SK-N-MC (cell line): Measurements from ENCODE around the gene PVALEF.

ENCODE experiments used
- DNase-seq: peaks from one replicate; pipeline ENCODE4 v3.0.0-alpha.2; 2011; ENCODE audit warnings: low read depth, low spot score
- H3K27ac ChIP-seq: fragments of 200-600 bp; sonication (generic); 2 replicates; pipeline ENCODE4 v1.5.1; 2016; ENCODE audit warnings: mixed run types
- H3K36me3 ChIP-seq: fragments of 200-600 bp; sonication (generic); 2 replicates; pipeline ENCODE4 v1.6.1; 2017; ENCODE audit warnings: antibody characterized with exemption, low read length, mixed read lengths; ENCODE audit not compliant: insufficient read depth
- H3K4me3 ChIP-seq: fragments of 200-600 bp; sonication (generic); 2 replicates; pipeline ENCODE4 v1.5.1; 2016
- H3K9ac ChIP-seq: fragments of 200-600 bp; sonication (generic); 2 replicates; pipeline ENCODE4 v1.8.0; 2017; ENCODE audit warnings: mixed run types, mixed read lengths; ENCODE audit not compliant: insufficient read length
- H3K9me3 ChIP-seq: fragments of 200-600 bp; sonication (generic); 2 replicates; pipeline ENCODE4 v1.6.1; 2017; ENCODE audit warnings: low read depth, mild to moderate bottlenecking, antibody characterized with exemption, low read length, moderate library complexity, mixed read lengths
- EZH2 ChIP-seq: fragments of 200-600 bp; sonication (generic); IDR thresholded peaks from one replicate; pipeline ENCODE4 v1.6.1; 2017; ENCODE audit warnings: antibody characterized with exemption
- FOXP2 ChIP-seq: optimal IDR thresholded peaks from 2 replicates; pipeline ENCODE3; 2011; ENCODE audit warnings: mild to moderate bottlenecking, moderate library complexity; ENCODE audit not compliant: insufficient read depth; ENCODE audit errors: extremely low read length, control extremely low read depth
- POLR2AphosphoS5 ChIP-seq: IDR thresholded peaks from 2 replicates; pipeline ENCODE4 v1.6.1; 2012; ENCODE audit warnings: mild to moderate bottlenecking, low read depth, low read length, borderline replicate concordance

Gene PVALEF

GRCh38 chr17:81158688-81159590, 6.4 kb upstream of the PVALEF start:
- Histone ChIP-seq H3K27ac (no peak overlapping the region), H3K9ac (no peak overlapping the region), H3K36me3 (no peaks in the 10 kb centered on the region), H3K4me3 (no peak overlapping the region), H3K9me3 (no peaks in the 10 kb centered on the region)
- TF ChIP-seq POLR2AphosphoS5 (no peak), EZH2 (no peak), FOXP2 (no peak)
- no peak for DNase-seq

DNA sequence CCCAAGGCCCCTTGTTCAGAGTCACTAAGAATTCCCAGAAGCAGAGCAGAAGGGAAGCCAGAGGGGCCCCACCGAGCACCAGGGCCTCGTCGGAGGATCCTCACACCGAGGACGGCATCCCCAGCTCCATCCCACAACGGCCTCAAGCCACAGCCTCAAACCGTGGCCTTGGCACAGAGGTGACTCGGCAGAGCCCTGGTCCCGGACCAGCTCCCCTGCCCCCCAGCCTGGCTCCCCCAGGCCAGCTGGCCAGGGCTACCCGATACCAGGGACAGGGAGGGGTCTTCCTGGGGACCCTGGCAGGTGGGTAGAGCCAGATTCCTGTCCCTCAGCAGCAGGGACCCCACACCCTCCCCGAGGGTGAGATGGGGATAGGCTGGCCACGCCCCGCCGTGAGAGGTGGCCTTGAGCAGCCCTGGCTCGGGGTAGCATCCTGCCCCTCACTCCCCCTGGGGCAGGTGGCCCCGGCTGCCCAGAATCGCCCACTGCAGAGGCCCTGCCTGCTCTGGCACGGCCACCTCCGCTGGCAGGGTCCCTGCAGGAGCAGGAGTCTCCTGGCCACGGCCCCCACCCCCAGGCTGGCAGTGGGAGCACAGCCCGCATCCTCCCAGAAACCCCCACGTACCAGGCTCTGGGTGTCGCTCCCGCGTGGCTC, 5.6 kb upstream of the PVALEF start:
- H3K9ac ChIP-seq, result no peak overlapping the region

DNA sequence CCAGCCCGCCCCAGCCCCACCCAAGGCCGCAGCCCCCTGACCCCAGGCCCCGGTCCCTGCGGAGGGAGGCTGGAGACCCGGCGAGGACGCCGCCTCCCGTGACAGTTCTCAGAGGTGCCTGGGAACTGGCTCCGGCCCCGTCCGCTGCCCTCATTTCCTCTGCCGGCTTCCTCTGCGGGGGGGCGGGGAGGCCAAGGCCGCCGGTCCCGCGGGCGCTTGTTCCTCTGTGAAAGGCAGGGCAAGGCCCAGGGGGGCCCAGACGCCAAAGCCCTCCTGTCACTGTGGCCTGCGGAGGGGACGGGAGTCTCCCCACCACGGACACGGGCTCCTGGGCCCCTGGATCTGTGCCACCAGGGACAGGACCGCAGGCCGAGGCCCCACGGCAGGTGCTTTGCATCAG, 5.0 kb upstream of the PVALEF start:
- Histone ChIP-seq H3K27ac (no peak overlapping the region), H3K4me3 (no peak overlapping the region), H3K9ac (no peak overlapping the region), H3K36me3 (no peaks in the 10 kb centered on the region), H3K9me3 (no peaks in the 10 kb centered on the region)
- DNase-seq, result no peak
- no peak for TF ChIP-seq POLR2AphosphoS5
- no peak for TF ChIP-seq EZH2
- no peak for TF ChIP-seq FOXP2

More for the DNA sequence above, 5.6 kb upstream of the PVALEF start:
- H3K36me3 ChIP-seq, result no peaks in the 10 kb centered on the region
- no peak for DNase-seq
- TF ChIP-seq FOXP2, result no peak
- no peak for TF ChIP-seq EZH2
- TF ChIP-seq POLR2AphosphoS5, result no peak
- no peaks in the 10 kb centered on the region for H3K9me3 ChIP-seq
- H3K27ac ChIP-seq, result no peak overlapping the region
- H3K4me3 ChIP-seq, result no peak overlapping the region

DNA sequence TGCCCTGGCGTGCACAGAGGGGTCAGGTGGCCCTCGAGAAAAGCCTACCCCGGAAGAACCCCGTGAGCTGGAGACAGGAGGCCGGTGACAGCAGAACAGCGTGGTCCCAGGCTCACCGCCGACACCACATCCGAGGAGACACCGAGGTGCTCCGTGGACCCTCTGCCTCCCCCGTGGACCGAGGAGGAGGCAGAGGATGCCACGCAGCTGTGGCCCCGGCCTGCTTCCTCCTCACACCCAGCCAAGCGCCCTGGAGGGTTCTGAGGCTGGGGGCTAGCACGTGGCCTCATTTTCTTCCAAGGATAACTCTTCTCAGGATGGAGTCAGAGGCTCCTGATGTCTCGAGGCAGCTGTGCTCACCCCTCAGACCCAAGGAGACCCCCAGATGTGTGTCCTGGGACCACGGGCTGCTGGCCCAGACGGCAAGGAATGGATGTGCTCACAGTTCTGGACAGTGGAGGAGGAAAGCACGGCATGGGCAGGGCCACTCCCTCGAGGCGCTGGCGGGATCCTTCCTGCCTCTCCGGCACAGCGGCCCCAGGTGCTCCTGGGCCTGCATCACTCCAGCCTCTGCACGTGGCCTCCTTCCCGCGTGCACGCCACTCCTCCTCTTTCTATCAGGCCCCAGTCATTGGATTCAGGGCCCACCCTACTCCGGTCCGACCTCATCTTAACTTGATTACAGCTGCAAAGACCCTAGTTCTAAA, 4.4 kb upstream of the PVALEF start:
- no peaks in the 10 kb centered on the region for H3K36me3 ChIP-seq
- no peak overlapping the region for H3K9ac ChIP-seq
- no peak overlapping the region for H3K4me3 ChIP-seq
- DNase-seq, result no peak
- H3K27ac ChIP-seq, result no peak overlapping the region
- H3K9me3 ChIP-seq, result no peaks in the 10 kb centered on the region
- TF ChIP-seq EZH2 (no peak), FOXP2 (no peak), POLR2AphosphoS5 (no peak)

- Histone ChIP-seq H3K9ac (no peak overlapping the region), H3K4me3 (no peak overlapping the region), H3K27ac (no peak overlapping the region), H3K9me3 (no peaks in the 10 kb centered on the region), H3K36me3 (no peaks in the 10 kb centered on the region)
- TF ChIP-seq FOXP2 (no peak), POLR2AphosphoS5 (no peak), EZH2 (no peak)
- DNase-seq, result no peak
Measured at GRCh38 chr17:81161536-81161935, 3.8 kb upstream of the PVALEF start.

- no peak for DNase-seq
- Histone ChIP-seq H3K9me3 (no peaks in the 10 kb centered on the region), H3K36me3 (no peaks in the 10 kb centered on the region), H3K27ac (no peak overlapping the region), H3K4me3 (no peak overlapping the region), H3K9ac (no peak overlapping the region)
- no peak for TF ChIP-seq FOXP2
- no peak for TF ChIP-seq POLR2AphosphoS5
- TF ChIP-seq EZH2, result no peak
Measured at GRCh38 chr17:81161972-81162371, 3.3 kb upstream of the PVALEF start.

DNA sequence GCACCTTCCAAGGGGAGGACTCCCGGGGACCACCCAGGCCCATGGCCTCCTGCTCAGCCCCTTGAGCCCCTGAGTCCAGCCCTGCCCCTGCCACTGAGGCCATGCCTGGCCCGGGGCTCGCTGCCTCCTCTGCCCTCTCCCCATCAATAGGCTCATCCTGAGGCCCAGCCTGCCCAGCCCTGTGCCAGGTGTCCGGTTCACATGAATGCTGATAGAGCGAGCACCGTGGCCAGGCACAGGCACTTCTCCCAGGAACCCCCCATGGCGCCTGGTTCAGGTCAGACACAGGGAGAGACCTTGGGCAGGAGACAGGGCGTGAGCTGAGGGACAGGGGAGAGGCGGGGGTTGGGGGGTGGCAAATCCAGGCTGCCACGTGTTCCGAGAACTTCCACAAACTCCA, 2.8 kb upstream of the PVALEF start:
- DNase-seq, result no peak
- Histone ChIP-seq H3K27ac (no peak overlapping the region), H3K9ac (no peak overlapping the region), H3K36me3 (no peaks in the 10 kb centered on the region), H3K9me3 (no peaks in the 10 kb centered on the region), H3K4me3 (no peak overlapping the region)
- TF ChIP-seq POLR2AphosphoS5 (no peak), EZH2 (no peak), FOXP2 (no peak)

GRCh38 chr17:81163051-81163695, 2.1 kb upstream of the PVALEF start:
- Histone ChIP-seq H3K4me3 (no peak overlapping the region), H3K9ac (no peak overlapping the region), H3K27ac (no peak overlapping the region), H3K9me3 (no peaks in the 10 kb centered on the region), H3K36me3 (no peaks in the 10 kb centered on the region)
- TF ChIP-seq FOXP2, result no peak
- no peak for DNase-seq
